Hypothalamus (tissue), 51 donors: ENCODE measurements around the gene STARD8.

Source experiments
- DNase-seq, 51 donors: peaks; one replicate each; lab custom pipeline; 2025; lab: John Stamatoyannopoulos, UW

STARD8 gene

GRCh38 chrX:68690936-68691501, 43.6 kb downstream of the STARD8 start:
- no peak for DNase-seq

- DNase-seq: no peak
Observed at GRCh38 chrX:68691921-68692320, 44.5 kb downstream of the STARD8 start.

GRCh38 chrX:68692651-68693050, 45.2 kb downstream of the STARD8 start:
- DNase-seq: no peak

GRCh38 chrX:68693481-68694434, 46.3 kb downstream of the STARD8 start:
- peak in 40 of 51 donors; percentile 0 to 55 (median 23) for DNase-seq

- no peak for DNase-seq
Observed at GRCh38 chrX:68694435-68695205, 47.2 kb downstream of the STARD8 start.

- DNase-seq: peak in 1 of 51 donors; percentile 1
Observed at GRCh38 chrX:68695206-68695845, 47.9 kb downstream of the STARD8 start.

GRCh38 chrX:68696267-68696990, 49.0 kb downstream of the STARD8 start:
- no peak for DNase-seq

- DNase-seq: no peak
Observed at GRCh38 chrX:68697036-68697435, 49.6 kb downstream of the STARD8 start.

GRCh38 chrX:68697465-68698125, 50.1 kb downstream of the STARD8 start:
- DNase-seq: no peak

GRCh38 chrX:68698942-68699341, 51.5 kb downstream of the STARD8 start:
- no peak for DNase-seq

GRCh38 chrX:68699960-68700746, 52.7 kb downstream of the STARD8 start:
- no peak for DNase-seq

GRCh38 chrX:68703369-68703768, 55.9 kb downstream of the STARD8 start:
- no peak for DNase-seq

- DNase-seq: no peak
Observed at GRCh38 chrX:68703846-68704245, 56.4 kb downstream of the STARD8 start.

- DNase-seq: no peak
Observed at GRCh38 chrX:68705986-68706385, 58.5 kb downstream of the STARD8 start.

GRCh38 chrX:68708503-68709290, 61.2 kb downstream of the STARD8 start:
- DNase-seq: no peak

GRCh38 chrX:68710870-68711576, 63.6 kb downstream of the STARD8 start:
- peak in 8 of 51 donors; percentile 0 to 5 (median 2) for DNase-seq

- DNase-seq: no peak
Observed at GRCh38 chrX:68711845-68712244, 64.4 kb downstream of the STARD8 start.
